Measurements from ENCODE around the gene FGG. TPM values are rescaled to one million over a fixed set of nuclear protein-coding genes. Genes with fewer than 3 reads are reported as not detected.

Gene FGG
- total and polyA plus RNA-seq, 2 donors (not counting 3 experiments of a cell fraction or from before 2014, with no cell fraction given), result not detected

DNA sequence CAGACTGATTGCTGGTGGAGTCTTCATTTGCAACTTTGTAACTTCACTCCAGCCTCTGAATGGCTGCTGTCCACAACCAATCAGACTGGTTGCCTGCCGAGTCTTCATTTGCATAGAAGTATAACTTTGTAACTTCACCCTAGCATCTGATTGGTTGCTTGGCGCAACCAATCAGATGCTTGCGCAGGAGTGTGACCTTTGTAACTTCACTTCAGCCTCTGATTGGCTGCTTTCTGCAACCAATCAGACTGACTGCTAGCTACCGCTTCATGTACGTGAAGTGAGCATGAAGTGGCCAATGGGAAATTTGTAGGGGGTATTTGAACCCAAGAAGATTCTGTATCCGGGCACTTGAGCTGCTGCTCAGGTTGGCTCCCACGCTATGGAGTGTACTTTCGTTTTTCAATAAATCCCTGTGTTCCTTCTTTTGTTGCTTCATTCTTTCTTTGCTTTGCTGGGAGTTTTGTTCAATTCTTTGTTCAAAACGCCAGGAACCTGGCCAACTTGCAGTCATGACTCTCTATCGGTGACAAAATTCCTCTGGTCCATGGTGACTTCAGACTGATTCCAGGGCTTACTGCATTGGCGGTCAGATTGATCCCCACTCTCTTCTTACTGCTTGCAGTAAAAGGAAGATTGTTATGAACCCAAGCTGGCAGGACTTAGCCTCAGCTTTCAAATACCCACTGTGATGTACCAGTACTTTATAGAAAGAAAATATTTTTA lies 46.4 kb upstream of the FGG start:
- Histone ChIP-seq H3K27me3 (ENCODE audit: control insufficient read depth in 2 of 2, insufficient read depth in 2 of 2, low read length in 2 of 2) (no peaks in the 10 kb centered on the region), H3K79me2 (ENCODE audit: control insufficient read depth, insufficient read depth, low read length) (no peaks in the 10 kb centered on the region), H2AFZ (ENCODE audit: low read depth, low read length) (no peak overlapping the region), H3K9me1 (replicated peaks; ENCODE audit: control insufficient read depth, extremely low read depth, insufficient read depth, low read length) (no peaks in the 10 kb centered on the region), H3K9ac (replicated peaks; ENCODE audit: extremely low read depth, insufficient read depth, low read length) (no peak overlapping the region), H3K9me3 (replicated peaks; ENCODE audit: control insufficient read depth, insufficient read depth, low read length) (no peaks in the 10 kb centered on the region), H3K36me3 (ENCODE audit: control insufficient read depth in 2 of 2, extremely low read depth in 1 of 2, insufficient read depth in 2 of 2, low read length in 2 of 2) (no peaks in the 10 kb centered on the region), H3K27ac (ENCODE audit: insufficient read depth, low read depth, low read length) (no peak overlapping the region), H3K4me1 (ENCODE audit: control insufficient read depth, extremely low read depth, insufficient read depth, low read length) (no peaks in the 10 kb centered on the region), H4K20me1 (replicated peaks; ENCODE audit: control insufficient read depth, extremely low read depth, insufficient read depth, low read length) (no peaks in the 10 kb centered on the region), H3K4me3 (replicated peaks in 1 of 3; ENCODE audit: insufficient read depth in 1 of 3, low read depth in 1 of 3, low read length in 3 of 3) (no peak overlapping the region), H3K4me2 (ENCODE audit: insufficient read depth, low read length) (no peak overlapping the region)
- TF ChIP-seq GATA2 (IDR thresholded peaks at IDR 0.05; ENCODE audit: insufficient read depth, insufficient read length, low read depth, low read length) (no peak), FOS (IDR thresholded peaks at IDR 0.05; ENCODE audit: borderline replicate concordance, insufficient read depth, low read length) (no peak), MYC (IDR thresholded peaks at IDR 0.05; ENCODE audit: low read depth, low read length) (no peak), JUN (IDR thresholded peaks at IDR 0.05; ENCODE audit: borderline replicate concordance, insufficient read depth, insufficient read length, low read depth) (no peak), POLR2A (IDR thresholded peaks at IDR 0.05; ENCODE audit: low read depth, low read length) (no peak)
- TF ChIP-seq, protein P1, sequence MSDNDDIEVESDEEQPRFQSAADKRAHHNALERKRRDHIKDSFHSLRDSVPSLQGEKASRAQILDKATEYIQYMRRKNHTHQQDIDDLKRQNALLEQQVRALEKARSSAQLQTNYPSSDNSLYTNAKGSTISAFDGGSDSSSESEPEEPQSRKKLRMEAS (IDR thresholded peaks at IDR 0.05; ENCODE audit: insufficient read depth, insufficient read length), result no peak
- TF ChIP-seq, protein P2, sequence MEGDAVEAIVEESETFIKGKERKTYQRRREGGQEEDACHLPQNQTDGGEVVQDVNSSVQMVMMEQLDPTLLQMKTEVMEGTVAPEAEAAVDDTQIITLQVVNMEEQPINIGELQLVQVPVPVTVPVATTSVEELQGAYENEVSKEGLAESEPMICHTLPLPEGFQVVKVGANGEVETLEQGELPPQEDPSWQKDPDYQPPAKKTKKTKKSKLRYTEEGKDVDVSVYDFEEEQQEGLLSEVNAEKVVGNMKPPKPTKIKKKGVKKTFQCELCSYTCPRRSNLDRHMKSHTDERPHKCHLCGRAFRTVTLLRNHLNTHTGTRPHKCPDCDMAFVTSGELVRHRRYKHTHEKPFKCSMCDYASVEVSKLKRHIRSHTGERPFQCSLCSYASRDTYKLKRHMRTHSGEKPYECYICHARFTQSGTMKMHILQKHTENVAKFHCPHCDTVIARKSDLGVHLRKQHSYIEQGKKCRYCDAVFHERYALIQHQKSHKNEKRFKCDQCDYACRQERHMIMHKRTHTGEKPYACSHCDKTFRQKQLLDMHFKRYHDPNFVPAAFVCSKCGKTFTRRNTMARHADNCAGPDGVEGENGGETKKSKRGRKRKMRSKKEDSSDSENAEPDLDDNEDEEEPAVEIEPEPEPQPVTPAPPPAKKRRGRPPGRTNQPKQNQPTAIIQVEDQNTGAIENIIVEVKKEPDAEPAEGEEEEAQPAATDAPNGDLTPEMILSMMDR (IDR thresholded peaks at IDR 0.05; ENCODE audit: extremely low read depth in 1 of 2, insufficient read depth in 1 of 2, low read depth in 1 of 2, low read length in 2 of 2), result no peak
- POLR2A ChIA-PET, result no interaction called here
- dilution Hi-C loops (cut with MboI; ENCODE audit: extremely low pct_ligation_motif_present, low sequenced_read_pairs), result no loop called here
- FAIRE-seq (no peak), DNase-seq (ENCODE audit: low read depth, low spot score) (no peak)
- CTCF ChIA-PET, result no interaction called here
- intact Hi-C loops (cut with micrococcal nuclease), result no loop called here
- BruUV-seq (replicated peaks), result no TSS peak
